Endothelial cell of umbilical vein (primary cell): ENCODE results near the gene ZNF724. TPM values are rescaled to one million over a fixed set of nuclear protein-coding genes. Genes with fewer than 3 reads are reported as not detected.

ENCODE experiments used
- BruUV-seq: library from RNA; stranded (reverse); fragments of 400-500 nt; replicated peaks from 2 replicates; lab custom pipeline; 2021; lab: Mats Ljungman, UMichigan
- CTCF ChIA-PET: fragments of 300-600, 350-600 bp; sonication (Branson Sonifier 250); formaldehyde crosslinking; loops from one replicate; lab custom pipeline; 2021; ENCODE audit warnings: antibody characterized with exemption, inconsistent platforms; lab: Charles Lee
- POLR2A ChIA-PET: fragments of 300-600, 350-600 bp; sonication (Branson Sonifier 250); formaldehyde crosslinking; loops from one replicate; lab custom pipeline; 2021; ENCODE audit warnings: antibody characterized with exemption, inconsistent platforms; lab: Charles Lee
- DNase-seq: peaks from one replicate; pipeline ENCODE4 v3.0.0-alpha.2; 2011; ENCODE audit warnings: low read depth, low spot score
- FAIRE-seq: peaks from 2 replicates; lab custom pipeline; 2011; peaks lifted over from hg19 to GRCh38; lab: Jason Lieb, UNC
- H2AFZ ChIP-seq: 2 replicates; pipeline ENCODE4 v1.6.0; 2012; ENCODE audit warnings: low read depth, low read length, control low read depth, inconsistent platforms
- H3K27ac ChIP-seq: 2 replicates; pipeline ENCODE4 v1.5.1; 2011; ENCODE audit warnings: low read depth, mild to moderate bottlenecking, control low read depth, low read length, moderate library complexity; ENCODE audit not compliant: insufficient read depth
- H3K27me3 ChIP-seq, 2 experiments: 2 replicates each; pipeline versions ENCODE4 v1.6.0 to v1.6.1; 2011; ENCODE audit warnings: low read length in 2 of 2, mixed read lengths in 1 of 2; ENCODE audit not compliant: control insufficient read depth in 2 of 2, insufficient read depth in 2 of 2
- H3K36me3 ChIP-seq, 2 experiments: 2 replicates in 1 of 2; 3 replicates in 1 of 2; pipeline ENCODE4 v1.5.1; 2011; ENCODE audit warnings: low read length in 2 of 2, mild to moderate bottlenecking in 1 of 2, moderate library complexity in 1 of 2; ENCODE audit not compliant: control insufficient read depth in 2 of 2, insufficient read depth in 2 of 2; ENCODE audit errors: extremely low read depth in 1 of 2
- H3K4me1 ChIP-seq: 3 replicates; pipeline ENCODE4 v1.5.1; 2011; ENCODE audit warnings: mild to moderate bottlenecking, low read length; ENCODE audit not compliant: control insufficient read depth, insufficient read depth; ENCODE audit errors: extremely low read depth
- H3K4me2 ChIP-seq: 2 replicates; pipeline ENCODE4 v1.6.1; 2011; ENCODE audit warnings: low read length, control low read depth, mixed read lengths; ENCODE audit not compliant: insufficient read depth
- H3K4me3 ChIP-seq, 3 experiments: fragments of 200-600 bp in 1 of 3; sonication (generic), shearing (Covaris generic) in 1 of 3; replicated peaks in 1 of 3; 2 replicates each; pipeline ENCODE4 v1.5.1; 2011 to 2016; ENCODE audit warnings: control low read depth in 3 of 3, low read length in 3 of 3, mild to moderate bottlenecking in 2 of 3, inconsistent platforms in 1 of 3, low read depth in 1 of 3, moderate library complexity in 1 of 3; ENCODE audit not compliant: insufficient read depth in 1 of 3
- H3K79me2 ChIP-seq: 2 replicates; pipeline ENCODE4 v1.6.0; 2012; ENCODE audit warnings: low read length, inconsistent platforms; ENCODE audit not compliant: control insufficient read depth, insufficient read depth
- H3K9ac ChIP-seq: replicated peaks from 2 replicates; pipeline ENCODE3; 2011; ENCODE audit warnings: low read length, control low read depth; ENCODE audit not compliant: insufficient read depth; ENCODE audit errors: extremely low read depth
- H3K9me1 ChIP-seq: replicated peaks from 3 replicates; pipeline ENCODE4 v1.6.0; 2011; ENCODE audit warnings: mild to moderate bottlenecking, low read length; ENCODE audit not compliant: control insufficient read depth, insufficient read depth; ENCODE audit errors: extremely low read depth
- H3K9me3 ChIP-seq: replicated peaks from 2 replicates; pipeline ENCODE4 v1.5.1; 2012; ENCODE audit warnings: low read length, inconsistent platforms; ENCODE audit not compliant: control insufficient read depth, insufficient read depth
- H4K20me1 ChIP-seq: replicated peaks from 2 replicates; pipeline ENCODE3; 2011; ENCODE audit warnings: mild to moderate bottlenecking, low read length; ENCODE audit not compliant: control insufficient read depth, insufficient read depth; ENCODE audit errors: extremely low read depth
- EZH2 ChIP-seq: IDR thresholded peaks from 2 replicates; pipeline ENCODE4 v1.6.1; 2012; ENCODE audit warnings: borderline replicate concordance, low read depth, mild to moderate bottlenecking, moderate library complexity, low read length, inconsistent platforms; ENCODE audit not compliant: severe bottlenecking
- FOS ChIP-seq: IDR thresholded peaks from 2 replicates; pipeline ENCODE4 v1.6.1; 2011; ENCODE audit warnings: mild to moderate bottlenecking, low read length, moderate library complexity, borderline replicate concordance; ENCODE audit not compliant: insufficient read depth
- GATA2 ChIP-seq: IDR thresholded peaks from 2 replicates; pipeline ENCODE4 v1.7.0; 2011; ENCODE audit warnings: low read depth, mild to moderate bottlenecking, moderate library complexity, mixed read lengths, low read length; ENCODE audit not compliant: insufficient read length, insufficient read depth
- JUN ChIP-seq: IDR thresholded peaks from 2 replicates; pipeline ENCODE4 v1.6.1; 2011; ENCODE audit warnings: borderline replicate concordance, low read depth; ENCODE audit not compliant: insufficient read length, insufficient read depth
- MYC ChIP-seq: IDR thresholded peaks from one replicate; pipeline ENCODE4 v1.6.1; 2011; ENCODE audit warnings: mild to moderate bottlenecking, low read depth, low read length
- POLR2A ChIP-seq: IDR thresholded peaks from 2 replicates; pipeline ENCODE4 v1.6.1; 2012; ENCODE audit warnings: low read depth, mild to moderate bottlenecking, control low read depth, low read length
- POLR2AphosphoS5 ChIP-seq: IDR thresholded peaks from 2 replicates; pipeline ENCODE4 v1.6.1; 2012; ENCODE audit warnings: low read depth, mild to moderate bottlenecking, control low read depth, low read length, moderate library complexity; ENCODE audit not compliant: insufficient read depth
- dilution Hi-C: fragments of 300-500 bp; cut with MboI; formaldehyde crosslinking; loops from one replicate; pipeline ENCODE4 v1.15.0; 2019; ENCODE audit warnings: low sequenced_read_pairs; ENCODE audit not compliant: extremely low pct_ligation_motif_present
- intact Hi-C: fragments of 100-400 bp; cut with micrococcal nuclease; formaldehyde crosslinking; loops from one replicate; pipeline ENCODE4 v1.10.0; 2022
- polyA plus RNA-seq, 4 experiments: library from polyadenylated mRNA; depleted of rRNA in 3 of 4; stranded (reverse) in 3 of 4; unstranded in 1 of 4; fragments of >200 nt; gene quantifications; 2 replicates each; pipeline versions ENCODE4 v1.2.1 to v1.2.3, GENCODE V29; 2011 to 2012; ENCODE audit warnings: missing spikeins in 1 of 4
- total RNA-seq: library from RNA; stranded (reverse); gene quantifications from 2 replicates; pipeline ENCODE4 v1.2.3, GENCODE V29; 2021
- TF ChIP-seq, protein P1 (sequence below), 2 donors: IDR thresholded peaks; 1 replicate in 1 of 2; 2 replicates in 1 of 2; pipeline ENCODE4 v1.5.1; 2011; ENCODE audit warnings: low read length in 2 of 2, mild to moderate bottlenecking in 2 of 2, moderate library complexity in 2 of 2, control low read depth in 1 of 2, inconsistent platforms in 1 of 2, low read depth in 1 of 2; ENCODE audit not compliant: insufficient read depth in 1 of 2; ENCODE audit errors: extremely low read depth in 1 of 2
- TF ChIP-seq, protein P2 (sequence below): IDR thresholded peaks from 2 replicates; pipeline ENCODE4 v1.6.1; 2011; ENCODE audit not compliant: insufficient read depth, insufficient read length

Gene ZNF724
- total and polyA plus RNA-seq, 2 donors (not counting 3 experiments of a cell fraction or from before 2014, with no cell fraction given), result 0.77 to 6.0 TPM

DNA sequence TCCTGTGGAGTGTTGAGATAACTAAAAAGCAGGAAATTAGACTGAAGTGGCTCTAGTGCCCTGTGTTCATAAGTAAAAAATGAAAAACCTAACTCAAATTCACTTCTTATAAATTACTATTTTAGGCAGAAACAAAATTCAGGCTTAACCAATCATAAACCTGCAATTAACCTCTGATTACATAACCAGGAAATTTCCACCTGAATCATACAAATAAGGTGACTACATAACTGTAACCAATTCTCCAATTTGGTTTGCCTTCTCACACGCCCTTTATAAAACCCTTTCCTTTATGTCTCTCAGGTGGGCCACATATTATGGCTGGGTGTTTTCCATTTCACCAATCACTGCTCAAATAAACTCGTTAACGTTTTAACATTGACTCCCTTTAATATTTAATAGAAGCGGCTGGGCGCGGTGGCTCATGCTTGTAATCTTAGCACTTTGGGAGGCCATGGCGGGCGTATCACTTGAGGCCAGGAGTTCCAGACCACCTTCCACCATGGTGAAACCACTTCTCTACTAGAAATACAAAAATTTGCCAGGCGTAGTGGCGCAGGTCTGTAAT lies 22.9 kb upstream of the ZNF724 start:
- H4K20me1 ChIP-seq, result no peaks in the 10 kb centered on the region
- H3K27ac ChIP-seq, result no peak overlapping the region
- DNase-seq (no peak), FAIRE-seq (no peak)
- ChIA-PET POLR2A (interaction anchor here (0.6 to 1.4 kb wide), 2 partner anchors 23 to 464 kb away, joined by 5 to 7 read pairs; partner anchors contain the start of gene ZNF724), CTCF (no interaction called here)
- H3K9me3 ChIP-seq, result no peaks in the 10 kb centered on the region
- BruUV-seq, result no TSS peak
- H3K36me3 ChIP-seq, result no peaks in the 10 kb centered on the region
- dilution Hi-C loops (no loop called here), intact Hi-C loops (loop anchor here (1.0 to 5.0 kb wide), 2 partner anchors 23 to 196 kb away; partner anchors contain the start of gene ZNF724)
- no peaks in the 10 kb centered on the region for H3K27me3 ChIP-seq
- H2AFZ ChIP-seq, result peak overlapping the region; percentile 63
- H3K79me2 ChIP-seq, result no peaks in the 10 kb centered on the region
- H3K4me3 ChIP-seq, result peak overlapping the region; percentile 36 to 88 (median 72)
- H3K9ac ChIP-seq, result peak overlapping the region; percentile 69
- peak overlapping the region; percentile 57 for H3K4me2 ChIP-seq
- H3K9me1 ChIP-seq, result no peaks in the 10 kb centered on the region
- TF ChIP-seq, protein P1, sequence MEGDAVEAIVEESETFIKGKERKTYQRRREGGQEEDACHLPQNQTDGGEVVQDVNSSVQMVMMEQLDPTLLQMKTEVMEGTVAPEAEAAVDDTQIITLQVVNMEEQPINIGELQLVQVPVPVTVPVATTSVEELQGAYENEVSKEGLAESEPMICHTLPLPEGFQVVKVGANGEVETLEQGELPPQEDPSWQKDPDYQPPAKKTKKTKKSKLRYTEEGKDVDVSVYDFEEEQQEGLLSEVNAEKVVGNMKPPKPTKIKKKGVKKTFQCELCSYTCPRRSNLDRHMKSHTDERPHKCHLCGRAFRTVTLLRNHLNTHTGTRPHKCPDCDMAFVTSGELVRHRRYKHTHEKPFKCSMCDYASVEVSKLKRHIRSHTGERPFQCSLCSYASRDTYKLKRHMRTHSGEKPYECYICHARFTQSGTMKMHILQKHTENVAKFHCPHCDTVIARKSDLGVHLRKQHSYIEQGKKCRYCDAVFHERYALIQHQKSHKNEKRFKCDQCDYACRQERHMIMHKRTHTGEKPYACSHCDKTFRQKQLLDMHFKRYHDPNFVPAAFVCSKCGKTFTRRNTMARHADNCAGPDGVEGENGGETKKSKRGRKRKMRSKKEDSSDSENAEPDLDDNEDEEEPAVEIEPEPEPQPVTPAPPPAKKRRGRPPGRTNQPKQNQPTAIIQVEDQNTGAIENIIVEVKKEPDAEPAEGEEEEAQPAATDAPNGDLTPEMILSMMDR (IDR thresholded peaks at IDR 0.05; ENCODE audit: extremely low read depth in 1 of 2, insufficient read depth in 1 of 2, low read depth in 1 of 2, low read length in 2 of 2), result no peak
- TF ChIP-seq JUN, result no peak
- TF ChIP-seq POLR2A, result no peak
- no peak for TF ChIP-seq FOS
- TF ChIP-seq GATA2, result no peak
- no peak for TF ChIP-seq POLR2AphosphoS5
- no peak for TF ChIP-seq MYC
- no peak for TF ChIP-seq EZH2
- TF ChIP-seq, protein P2, sequence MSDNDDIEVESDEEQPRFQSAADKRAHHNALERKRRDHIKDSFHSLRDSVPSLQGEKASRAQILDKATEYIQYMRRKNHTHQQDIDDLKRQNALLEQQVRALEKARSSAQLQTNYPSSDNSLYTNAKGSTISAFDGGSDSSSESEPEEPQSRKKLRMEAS, result no peak
- H3K4me1 ChIP-seq, result peaks cover 4% of the 10 kb centered on the region
